Measurements from ENCODE around the gene ZNF575.
"Not testable (repeated sequence)": the region's sequence is repeated elsewhere in the genome, so short reads cannot be mapped to it uniquely, and the experiment has no call there.

Gene ZNF575

DNA sequence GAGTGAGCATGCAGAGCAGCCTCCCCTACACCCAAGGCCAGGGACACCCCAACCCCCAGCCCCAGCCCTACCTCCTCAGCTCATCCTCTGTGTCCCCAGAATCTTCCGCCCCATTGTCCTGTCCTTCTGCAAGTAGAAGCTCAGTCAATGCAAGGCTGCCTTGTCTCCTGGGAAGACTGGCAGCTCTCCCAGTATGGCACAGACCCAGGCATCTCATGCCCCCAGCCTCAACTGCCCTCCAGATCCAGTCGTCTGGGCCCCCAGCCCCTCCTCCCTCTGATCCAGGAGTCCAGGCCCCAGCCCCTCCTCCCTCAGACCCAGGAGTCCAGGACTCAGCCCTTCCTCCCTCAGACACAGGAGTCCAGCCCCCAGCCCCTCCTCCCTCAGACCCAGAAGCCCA is 13.0 kb downstream of the ZNF575 start:
- DNase-seq: no peak

DNA sequence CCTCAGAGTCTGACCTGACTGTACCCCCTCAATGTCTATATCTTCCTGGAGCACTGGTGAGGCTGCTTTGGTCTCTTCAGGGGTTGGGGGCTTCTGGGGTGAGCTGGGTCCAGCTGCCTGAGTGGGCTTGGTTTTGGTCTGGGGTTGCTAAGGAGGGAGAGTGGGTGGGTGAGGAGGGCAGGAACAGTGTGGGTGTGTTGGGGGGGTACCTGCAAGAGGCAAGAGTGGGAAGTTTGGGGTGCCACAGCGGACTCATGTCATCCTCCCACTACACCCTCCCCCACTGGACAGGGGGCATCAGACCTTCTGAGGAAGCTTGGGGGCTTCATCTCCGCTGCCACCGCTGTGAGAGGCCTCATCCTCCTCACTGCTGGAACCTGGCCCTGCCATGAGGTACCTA is 13.6 kb downstream of the ZNF575 start:
- DNase-seq: no peak

DNA sequence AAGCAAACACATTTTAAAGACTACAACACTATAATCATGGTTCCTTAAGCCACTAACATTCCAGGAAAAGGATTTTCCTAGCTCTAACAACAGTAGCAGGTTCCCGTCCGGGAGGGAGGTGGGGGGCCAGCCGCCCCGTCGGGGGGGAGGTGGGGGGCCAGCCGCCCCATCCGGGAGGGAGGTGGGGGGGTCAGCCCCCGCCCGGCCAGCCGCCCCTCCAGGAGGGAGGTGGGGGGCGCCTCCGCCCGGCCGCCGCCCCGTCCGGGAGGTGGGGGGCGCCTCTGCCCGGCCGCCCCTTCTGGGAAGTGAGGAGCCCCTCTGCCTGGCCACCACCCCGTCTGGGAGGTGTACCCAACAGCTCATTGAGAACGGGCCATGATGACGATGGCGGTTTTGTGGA is 14.9 kb downstream of the ZNF575 start:
- DNase-seq: not testable (repeated sequence)

DNA sequence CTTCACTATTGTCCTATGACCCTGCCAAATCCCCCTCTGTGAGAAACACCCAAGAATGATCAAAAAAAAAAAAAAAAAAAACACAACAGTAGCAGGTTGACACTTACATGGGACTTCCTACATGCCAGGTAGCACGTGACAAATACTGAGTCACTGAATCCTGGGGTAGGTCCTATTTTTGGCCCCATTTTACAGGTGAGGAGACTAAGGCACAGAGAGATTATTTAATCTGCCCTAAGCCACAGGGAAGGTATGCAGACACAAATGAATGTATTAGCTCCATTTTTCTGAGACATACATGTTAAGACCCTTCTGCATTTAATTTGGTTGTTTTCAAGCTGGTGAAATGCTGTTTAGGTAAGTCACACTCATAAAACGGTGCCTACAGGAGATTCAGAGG is 15.7 kb downstream of the ZNF575 start:
- no peak for DNase-seq

DNA sequence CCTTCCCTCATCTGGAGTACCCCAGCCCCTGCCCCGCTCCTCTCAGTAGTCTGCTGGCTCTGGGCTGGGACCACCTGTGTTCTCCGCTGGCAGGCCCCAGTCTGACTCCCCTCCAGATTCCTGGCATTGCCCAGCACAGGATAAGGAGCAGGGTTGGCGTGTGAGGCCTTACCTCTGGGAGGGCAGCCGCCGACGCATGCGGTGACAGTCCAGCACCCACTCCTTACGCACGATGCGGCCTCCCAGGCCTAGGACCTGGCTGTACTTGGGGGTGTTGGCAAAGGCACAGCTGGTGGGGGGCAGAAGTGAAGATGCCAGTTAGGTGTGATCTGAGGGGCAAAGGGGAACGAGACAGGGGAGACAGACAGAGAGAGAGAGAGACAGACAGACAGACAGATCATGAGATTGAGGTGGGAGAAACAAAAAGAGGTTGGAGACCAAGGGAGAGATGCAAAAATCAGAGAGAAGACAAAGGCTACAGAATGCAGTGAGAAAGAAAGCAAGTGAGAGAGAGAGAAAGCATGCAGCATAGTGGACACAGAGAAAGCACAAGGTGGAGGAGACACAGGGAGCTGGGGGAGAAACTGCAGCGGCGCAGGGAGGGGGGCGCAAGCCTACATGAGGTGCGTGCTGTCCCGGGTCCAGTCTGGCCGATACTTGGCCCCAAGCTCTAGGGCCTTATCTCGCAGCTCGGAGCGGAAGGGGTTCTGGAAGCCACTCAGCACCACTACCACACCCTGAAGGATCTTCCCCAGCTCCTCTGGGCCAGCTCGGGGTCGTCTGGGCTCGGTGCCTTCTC is 18.6 kb downstream of the ZNF575 start:
- DNase-seq: no peak

DNA sequence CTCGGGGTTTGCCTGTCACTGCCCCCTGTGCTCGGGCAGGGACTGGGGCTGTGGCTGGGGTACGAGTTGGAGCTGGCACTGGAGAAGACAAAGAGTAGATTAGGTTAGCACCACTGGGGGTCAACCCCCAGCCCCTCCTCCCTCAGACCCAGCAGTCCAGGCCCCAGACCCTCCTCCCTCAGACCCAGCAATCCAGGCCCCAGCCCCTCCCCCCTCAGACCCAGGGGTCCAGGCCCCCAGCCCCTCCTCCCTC is 19.1 kb downstream of the ZNF575 start:
- DNase-seq: no peak

DNA sequence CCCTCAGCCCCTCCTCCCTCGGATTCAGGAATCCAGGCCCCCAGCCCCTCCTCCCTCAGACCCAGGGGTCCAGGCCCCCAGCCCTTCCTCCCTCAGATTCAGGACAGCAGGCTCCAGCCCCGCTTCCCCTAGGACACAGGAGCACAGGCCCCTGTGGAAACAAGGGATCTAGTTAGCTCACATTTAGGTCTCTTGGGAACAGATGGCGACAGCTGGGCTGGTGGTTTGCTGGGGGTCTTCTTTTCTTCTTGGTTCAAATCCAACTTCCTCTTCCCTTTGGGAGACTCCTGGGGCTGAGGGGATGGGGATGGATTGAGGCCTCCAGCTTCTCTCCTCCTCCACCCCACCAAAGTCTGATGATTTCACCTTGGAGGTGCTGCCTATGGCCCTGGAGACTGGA is 19.6 kb downstream of the ZNF575 start:
- DNase-seq: no peak

DNA sequence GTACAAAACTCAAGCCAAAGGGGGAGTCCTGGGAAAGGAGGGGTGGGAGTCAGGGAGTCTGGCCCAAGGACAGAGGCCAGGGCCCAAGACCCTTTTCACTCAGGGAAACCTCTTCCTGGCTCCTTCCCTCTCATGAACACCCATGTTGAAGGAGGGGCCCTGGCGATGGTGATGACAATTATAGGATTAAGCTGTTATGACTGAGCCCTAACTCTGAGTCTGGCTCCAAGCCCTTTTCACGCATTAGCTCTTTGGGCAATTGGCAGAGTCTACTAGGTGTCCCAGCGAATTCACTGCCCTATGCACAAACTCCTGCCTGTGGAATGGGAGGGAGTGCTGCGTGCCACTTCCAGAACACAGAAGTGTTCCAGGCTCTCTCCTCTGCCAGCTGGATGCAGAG is 20.7 kb downstream of the ZNF575 start:
- no peak for DNase-seq

DNA sequence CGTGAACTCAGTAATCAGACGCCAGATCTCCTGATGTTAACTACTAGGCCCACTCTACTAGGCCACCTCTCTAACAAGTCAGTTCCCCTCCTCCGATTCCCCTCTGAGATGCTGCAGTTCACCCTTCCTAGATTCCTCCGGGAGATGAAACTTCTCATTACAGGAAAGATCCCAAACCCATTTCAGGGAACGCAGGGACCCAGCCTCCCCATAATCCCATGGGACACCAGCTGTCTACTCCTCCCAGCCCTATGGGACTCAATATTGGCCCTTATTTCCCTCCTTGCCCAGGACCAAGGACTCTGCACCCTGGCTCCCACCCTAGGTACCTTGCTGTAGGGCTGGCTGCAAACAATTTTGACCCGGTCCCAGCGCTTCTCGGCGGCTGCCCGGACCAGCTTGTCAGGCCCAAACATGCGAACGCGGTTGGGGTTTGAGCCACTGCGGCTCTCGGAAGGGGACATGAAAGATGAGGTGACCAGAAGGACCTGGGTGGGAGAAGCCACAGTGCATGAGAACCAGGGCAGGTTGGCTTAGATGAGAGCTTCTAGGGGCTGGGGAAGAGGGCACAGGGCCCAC is 21.4 kb downstream of the ZNF575 start:
- DNase-seq: no peak

DNA sequence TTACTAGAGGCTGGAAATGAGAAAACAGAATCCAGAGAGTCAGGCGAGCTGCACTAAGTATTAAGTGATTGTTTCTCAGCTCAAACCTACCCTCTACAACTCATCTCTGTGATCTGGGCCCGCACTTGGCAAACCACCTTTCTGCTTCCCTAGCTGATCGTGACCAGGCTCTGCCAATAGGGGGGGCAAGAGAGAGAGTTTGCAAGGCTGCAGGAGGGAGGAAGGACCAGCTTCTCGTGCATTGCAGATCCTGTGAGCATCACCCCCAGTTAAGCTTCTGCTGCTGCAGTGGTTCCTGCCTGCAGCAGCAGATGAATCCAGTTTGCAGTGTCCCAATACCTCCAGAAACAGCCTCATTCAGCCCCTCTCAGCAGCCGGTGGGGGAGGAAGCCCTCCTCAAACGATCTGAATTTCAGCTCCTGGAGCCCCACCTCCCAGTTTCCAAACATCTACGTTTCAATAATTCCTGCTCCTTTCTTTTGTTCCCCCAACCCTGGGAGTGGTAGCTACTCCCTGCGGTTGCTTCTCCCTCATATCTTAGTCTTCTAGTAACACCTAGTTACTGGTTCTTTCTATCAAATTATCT is 22.3 kb downstream of the ZNF575 start:
- peak; percentile 90 for DNase-seq

DNA sequence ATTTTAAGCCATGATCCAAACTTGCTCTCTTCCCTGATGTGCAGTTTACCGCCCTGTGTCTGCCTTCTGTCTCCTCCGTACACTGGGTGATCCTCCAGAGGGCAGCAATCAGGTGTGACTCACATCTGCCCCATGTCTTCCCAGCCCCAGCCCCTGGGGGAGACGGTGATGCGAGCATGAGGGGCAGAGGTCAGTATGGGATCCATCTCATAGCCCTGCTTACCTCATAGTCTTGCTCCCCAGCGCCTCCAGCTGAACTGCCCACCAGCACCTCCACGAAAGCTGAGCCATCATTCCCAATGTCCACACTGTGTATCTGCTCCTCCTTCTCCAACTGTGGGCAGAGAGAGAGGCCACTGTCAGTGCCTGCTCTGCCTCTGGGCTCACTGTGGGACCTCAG is 27.7 kb downstream of the ZNF575 start:
- no peak for DNase-seq

DNA sequence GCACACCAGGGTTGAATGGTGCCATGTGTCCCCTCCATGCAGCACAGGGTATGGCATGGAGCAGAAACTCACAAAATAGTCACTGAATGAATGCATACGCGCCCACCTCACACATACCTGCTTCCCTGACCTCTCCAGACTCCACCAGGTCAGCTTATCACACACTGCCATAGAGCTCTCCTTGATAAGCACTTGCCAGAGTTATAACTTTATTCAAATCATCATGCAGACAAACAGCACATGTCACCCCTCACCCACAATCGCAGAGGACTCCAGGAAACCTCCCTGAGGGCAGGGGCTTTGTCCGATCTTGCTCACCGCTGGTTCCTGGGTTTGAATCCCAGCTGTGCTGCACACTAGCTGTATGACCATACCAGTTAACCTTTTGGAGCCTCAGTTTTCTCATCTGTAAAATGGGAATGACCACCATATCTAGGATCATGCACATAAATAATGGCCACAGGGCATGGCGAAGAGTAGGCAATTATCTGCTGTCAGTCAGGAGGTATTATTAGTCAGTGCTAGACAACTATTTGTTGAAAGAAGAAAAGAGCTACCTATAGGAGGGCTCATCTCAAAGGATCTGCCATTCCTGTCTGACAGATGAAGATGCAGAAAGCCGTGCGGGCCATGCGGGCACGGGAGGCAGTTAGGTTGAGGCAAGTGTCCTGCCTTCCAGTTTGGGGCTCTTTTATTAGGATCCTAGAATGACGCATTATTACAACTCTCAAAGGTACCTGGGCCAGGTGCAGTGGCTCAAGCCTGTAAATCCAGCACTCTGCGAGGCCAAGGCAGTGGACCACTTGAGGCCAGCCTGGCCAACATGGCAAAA is 28.4 kb downstream of the ZNF575 start:
- no peak for DNase-seq

DNA sequence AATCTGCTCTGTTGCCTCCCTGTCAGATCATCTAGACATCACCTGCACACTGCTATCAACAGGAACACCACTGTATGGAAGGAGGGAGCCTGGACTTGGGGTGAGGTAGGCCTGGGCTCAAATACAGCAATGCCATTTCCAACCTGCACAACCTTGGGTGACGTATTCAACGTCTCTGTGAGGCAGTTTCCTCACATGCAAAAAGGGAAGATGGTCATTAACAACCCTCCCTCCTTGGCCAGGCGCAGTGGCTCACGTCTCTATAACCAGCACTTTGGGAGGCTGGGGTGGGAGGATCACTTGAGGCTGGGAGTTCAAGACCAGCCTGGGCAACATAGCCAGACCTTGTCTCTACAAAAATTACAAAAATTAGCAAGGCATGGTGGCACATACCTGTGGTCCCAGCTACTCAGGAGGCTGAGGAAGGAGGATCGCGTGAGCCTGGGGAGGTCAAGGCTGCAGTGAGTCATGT is 29.3 kb downstream of the ZNF575 start:
- DNase-seq: no peak

DNA sequence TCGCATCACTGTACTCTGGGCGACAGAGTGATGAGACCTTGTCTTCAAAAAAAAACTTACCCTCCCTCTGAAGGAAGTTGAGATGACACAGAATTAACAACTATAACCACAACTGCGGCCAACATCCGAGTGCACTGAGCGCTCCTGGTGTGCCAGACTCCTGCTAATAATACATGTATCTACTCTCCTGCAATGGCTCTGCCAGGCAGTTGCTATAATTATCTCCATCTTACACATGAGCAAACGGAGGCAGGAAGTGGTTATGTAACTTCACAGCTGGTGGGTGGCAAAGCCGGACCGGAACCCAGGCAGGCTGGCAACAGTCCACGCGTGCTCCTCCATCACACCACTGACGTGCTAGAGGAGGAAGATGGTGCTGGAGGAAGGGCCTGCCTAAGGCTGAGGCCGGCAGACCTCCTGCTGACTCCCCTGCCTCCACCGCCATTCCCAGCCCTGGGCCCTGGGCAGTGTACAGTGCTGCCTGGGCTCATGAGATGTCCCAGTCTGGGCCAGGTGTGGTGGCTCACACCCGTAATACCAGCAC is 29.8 kb downstream of the ZNF575 start:
- DNase-seq: peak; percentile 94

DNA sequence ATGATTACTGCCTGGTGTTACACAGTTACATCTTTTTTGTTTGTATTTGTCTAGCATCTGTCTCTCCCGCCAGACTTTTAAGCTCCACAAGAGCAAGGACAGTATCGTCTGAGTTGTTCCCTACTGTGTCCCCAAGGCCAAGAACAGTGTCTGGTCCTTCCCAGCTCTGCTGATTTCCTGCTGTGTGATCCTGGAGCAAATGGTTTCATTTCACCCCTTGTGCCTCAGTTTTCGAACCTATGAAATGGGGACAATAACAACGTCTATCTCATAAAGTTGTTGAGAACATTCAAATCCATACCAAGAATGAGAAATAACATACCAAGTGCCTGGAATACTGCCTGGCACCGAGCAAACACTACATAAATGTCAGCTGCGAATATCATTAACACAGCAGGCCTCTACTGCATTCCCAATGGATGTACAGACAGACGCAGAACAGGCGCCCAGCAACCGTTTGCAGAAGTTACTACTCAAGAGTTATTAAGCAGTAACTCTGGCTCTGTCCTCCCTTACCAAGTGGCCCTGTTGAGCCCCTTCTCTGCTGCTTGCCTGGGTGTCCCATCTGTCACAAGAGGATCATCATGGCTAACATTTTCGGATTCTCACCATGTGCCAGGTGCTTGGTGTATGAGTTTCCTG is 30.9 kb downstream of the ZNF575 start:
- no peak for DNase-seq

DNA sequence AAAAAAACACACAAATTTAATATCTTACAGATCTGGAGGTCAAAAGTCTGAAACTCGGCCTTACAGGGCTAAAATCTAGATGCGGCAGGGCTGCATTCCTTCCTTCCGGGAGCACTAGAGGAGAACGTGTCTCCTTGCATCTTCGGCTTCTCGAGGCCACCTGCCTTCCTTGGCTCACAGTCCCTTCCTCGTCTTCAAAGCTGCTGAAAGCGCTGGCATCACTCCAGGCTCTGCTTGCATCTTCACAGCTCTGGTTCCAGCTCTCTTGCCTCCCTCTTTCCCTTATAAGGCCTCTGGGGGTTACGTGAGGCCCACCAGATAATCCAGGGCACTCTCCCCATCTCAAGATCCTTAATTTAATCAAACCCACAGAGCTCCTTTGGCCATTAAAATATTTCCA is 31.8 kb downstream of the ZNF575 start:
- DNase-seq: no peak

DNA sequence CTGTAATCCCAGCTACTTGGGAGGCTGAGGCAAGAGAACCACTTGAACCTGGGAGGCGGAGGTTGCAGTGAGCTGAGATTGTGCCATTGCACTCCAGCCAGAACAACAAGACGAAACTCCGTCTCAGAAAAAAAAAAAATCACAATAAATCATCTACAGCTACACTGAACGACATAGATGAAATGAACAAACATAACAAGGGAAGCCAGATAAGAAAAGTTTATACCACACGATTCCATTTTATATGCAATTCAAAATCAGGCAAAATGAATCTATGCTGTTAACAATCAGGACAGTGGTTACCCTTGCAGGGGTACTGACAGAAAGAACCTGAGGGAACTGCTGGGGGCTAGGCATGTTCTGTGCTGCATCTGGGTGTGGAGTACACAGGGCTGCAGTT is 36.7 kb downstream of the ZNF575 start:
- DNase-seq: no peak

DNA sequence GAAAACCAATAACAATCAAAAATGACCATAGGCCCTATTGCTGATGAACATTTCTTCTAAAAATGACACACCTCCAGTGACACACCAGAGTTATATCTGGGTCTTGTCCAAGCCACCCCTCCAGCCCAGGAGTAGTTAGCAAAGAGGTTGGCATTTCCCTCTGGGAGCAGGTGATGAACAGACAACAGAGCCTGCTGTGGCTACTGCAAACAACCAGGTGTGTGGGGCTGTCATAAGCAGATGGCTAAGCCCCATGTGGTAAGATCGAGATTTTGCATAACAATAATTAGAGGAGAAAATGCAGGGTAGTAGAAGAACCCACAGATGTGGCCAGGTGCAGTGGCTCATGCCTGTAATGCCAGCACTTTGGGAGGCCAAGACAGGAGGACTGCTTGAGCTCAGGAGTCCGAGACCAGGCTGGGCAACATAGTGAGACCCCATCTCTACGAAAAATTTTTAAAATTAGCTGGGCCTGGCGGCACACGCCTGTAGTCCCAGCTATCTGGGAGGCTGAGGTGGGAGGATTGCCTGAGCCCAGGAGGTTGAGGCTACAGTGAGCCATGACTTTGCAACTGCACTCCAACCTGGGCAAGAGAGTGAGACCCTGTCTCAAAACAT is 37.3 kb downstream of the ZNF575 start:
- no peak for DNase-seq

DNA sequence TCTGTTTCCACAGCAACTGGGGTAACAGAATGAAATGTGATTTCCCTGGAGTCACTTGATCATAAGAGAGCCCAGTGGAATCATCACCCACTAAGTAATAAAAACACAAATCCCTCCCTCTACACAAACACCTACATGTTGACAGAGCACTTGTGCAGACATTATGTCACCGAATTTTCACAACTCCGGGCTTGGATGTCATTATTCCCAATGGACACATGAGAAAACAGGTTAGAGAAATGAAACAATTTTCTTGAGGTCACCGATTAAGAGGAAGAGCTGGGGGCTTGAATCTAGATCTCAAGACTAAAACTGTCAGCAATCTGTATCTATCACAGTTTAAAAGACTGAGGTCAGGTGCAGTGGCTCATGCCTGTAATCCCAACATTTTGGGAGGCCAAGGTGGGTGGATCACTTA is 39.2 kb downstream of the ZNF575 start:
- DNase-seq: no peak

DNA sequence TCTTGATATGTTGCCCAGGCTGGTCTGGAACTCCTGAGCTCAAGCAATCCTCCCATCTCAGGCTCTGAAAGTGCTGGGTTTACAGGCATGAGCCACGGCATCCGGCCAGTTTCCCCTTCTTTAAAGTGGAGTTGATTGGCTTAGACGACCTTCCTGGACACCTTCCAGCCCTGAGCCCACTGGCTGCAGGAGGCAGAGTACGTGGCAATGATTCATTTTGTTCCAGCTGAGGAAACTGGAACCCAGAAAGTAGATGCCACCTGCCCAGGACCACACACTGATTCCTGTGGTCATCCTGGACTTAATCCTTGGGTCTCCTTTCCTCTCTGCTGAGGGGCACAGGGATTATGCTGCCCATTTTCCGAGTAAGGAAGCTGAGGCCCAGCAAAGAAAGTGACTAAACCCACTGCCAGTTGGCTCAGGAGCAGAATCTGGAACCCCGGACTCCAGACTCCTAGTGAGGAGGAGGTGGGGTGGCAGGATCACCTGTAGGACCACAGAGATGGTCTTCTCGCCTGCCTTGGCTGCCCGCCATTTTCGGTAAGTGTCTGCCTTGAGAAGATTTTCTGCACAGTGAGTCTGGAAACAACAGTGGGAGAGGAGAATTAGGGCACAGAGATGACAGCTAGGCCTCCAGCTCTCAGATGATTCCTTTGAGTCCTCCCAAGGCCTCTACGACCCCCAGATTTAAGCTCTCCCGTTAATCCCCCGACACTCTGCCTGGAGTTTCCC is 41.6 kb downstream of the ZNF575 start:
- no peak for DNase-seq

DNA sequence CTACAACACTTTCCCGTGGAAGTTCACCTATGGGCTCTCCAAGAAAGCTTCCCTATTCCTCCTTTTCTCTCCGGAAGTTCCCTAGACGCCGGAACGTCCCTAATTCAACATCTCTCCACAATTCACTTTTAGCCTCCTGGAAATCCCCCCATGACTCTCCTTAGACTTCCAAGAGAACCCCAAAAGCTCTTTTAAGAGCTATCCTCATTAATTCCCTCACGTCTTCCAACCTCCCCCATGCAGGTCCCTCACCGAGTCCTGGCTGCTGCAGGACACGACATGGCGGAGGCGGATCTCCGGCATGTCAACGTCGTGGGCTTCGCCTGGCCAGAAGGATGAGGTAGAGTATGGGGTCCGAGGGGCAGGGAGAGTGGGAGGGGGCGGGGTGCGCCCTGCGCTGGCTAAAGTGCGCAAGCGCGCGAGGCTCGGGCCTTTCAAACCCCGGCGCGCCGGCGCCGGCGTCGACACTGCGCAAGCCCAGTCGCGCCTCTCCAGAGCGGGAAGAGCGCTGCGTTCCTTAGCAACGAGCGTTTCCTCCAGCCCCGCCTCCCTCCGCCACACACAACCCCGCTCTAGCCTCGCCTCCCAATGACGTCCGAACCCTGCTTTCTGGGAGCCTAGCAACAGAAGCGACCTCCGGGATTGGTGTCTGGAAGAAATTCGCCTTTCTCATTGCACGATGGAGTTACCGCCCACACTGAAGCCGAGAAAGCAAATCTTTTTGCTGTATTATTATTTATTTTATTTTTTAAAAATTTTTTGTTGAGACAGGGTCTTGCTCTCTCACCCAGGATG is 42.4 kb downstream of the ZNF575 start, which contains the start of the genes PINLYP and XRCC1:
Gene PINLYP (plus strand): TSS at position 646 of the 795 bp plus-strand sequence. CDS start 1,391 bp downstream, outside the sequence.
Gene XRCC1 (minus strand): TSS at position 372 of the 795 bp plus-strand sequence. CDS start 69 bp downstream, at position 303.
- DNase-seq: peak; percentile 99

Data from CD4-positive, alpha-beta T cell treated with Interleukin-17A for 1 hour (primary cell).